ENCODE data around the gene KAZN.

DNA sequence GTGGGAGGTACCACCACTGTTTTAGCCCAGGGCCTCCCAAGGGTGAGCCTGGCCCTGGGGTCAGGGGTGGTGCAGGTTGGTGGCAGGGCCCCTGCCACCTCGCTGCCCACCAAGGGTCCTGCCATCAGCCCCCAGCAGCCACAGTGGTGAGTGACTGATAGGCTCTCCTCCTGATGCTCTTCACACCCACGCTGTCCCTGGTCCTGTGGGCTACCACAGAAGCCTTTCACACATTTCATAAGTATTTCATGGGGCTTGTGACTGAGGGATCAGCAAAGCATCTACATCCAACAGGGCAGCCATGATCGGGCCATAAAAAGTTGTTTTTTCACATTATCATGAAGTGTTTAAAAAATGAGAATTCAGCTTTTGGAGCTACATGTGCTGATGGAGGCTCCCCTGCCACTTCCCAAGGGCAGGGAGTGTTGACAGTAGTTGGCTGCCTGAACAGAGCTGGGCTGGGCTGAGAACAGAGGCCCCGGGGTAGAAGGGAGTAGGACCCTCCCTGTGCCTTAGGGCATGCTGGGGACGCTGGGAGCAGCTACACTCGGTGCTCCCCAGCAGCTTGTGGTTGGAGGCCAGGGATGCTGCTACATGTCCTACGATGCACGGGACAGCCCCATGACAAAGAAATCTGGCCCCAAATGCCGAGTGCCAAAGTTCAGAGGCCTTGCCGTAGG lies 482.0 kb downstream of the KAZN start:
- no peak for TF ChIP-seq GATA3 (IDR thresholded peaks at IDR 0.05; ENCODE audit: low read depth, low read length)
- TF ChIP-seq GATA2 (IDR thresholded peaks at IDR 0.05; ENCODE audit: low read depth, low read length), result no peak

Measured in SH-SY5Y (cell line).